ENCODE measurements around the gene CSNK2B. TPM values are rescaled to one million over a fixed set of nuclear protein-coding genes. Genes with fewer than 3 reads are reported as not detected.

CSNK2B gene
- total and polyA plus RNA-seq, 9 of the 15 experiments (the other 6 are each of a cell fraction or from before 2014, with no cell fraction given): 120 to 1,126 (median 529) TPM

DNA sequence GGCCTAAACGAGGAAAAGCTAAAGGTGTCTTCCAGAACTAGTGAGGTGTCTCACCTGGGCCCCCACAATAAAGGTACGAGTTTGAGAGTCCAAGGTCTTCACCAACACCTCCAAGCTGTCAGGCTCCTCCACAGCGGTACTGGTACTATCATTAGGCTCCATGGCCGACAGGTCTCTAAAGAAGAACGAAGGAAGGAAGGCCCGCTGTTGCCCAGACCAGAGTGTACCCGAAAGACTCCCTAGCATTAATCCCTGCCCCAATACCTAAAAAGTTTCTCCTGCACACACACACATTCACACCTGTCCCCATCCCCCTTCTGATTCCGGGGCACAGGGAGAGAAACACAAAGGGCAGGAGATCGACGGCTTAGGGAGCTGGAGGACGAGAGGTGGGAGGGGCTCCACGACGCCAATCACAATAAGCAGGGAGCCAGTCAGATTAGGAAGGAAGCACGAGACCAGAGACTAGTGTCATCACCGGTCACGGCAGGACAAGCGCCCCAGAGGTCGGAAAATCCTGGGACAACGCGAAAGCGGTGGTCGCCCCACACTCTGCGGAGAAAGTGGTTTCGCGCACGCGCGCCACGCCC, 14.2 kb upstream of the CSNK2B start (continued):
- TF ChIP-seq, protein P1, sequence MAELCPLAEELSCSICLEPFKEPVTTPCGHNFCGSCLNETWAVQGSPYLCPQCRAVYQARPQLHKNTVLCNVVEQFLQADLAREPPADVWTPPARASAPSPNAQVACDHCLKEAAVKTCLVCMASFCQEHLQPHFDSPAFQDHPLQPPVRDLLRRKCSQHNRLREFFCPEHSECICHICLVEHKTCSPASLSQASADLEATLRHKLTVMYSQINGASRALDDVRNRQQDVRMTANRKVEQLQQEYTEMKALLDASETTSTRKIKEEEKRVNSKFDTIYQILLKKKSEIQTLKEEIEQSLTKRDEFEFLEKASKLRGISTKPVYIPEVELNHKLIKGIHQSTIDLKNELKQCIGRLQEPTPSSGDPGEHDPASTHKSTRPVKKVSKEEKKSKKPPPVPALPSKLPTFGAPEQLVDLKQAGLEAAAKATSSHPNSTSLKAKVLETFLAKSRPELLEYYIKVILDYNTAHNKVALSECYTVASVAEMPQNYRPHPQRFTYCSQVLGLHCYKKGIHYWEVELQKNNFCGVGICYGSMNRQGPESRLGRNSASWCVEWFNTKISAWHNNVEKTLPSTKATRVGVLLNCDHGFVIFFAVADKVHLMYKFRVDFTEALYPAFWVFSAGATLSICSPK (IDR thresholded peaks at IDR 0.05; ENCODE audit: borderline replicate concordance): no peak
- TF ChIP-seq MYC (IDR thresholded peaks at IDR 0.05; ENCODE audit: low read depth, low read length) (peak; percentile 75; the same call in 1 of the 2 replicates), MYC (CRISPR knock-in tag; IDR thresholded peaks at IDR 0.05; ENCODE audit: borderline replicate concordance, low read depth) (no peak), FOSL1 (tag; conservative IDR thresholded peaks at IDR 0.05) (no peak), ATF2 (CRISPR knock-in tag; IDR thresholded peaks at IDR 0.05) (no peak), TCFL5 (CRISPR knock-in tag; conservative IDR thresholded peaks at IDR 0.05) (no peak), THRAP3 (IDR thresholded peaks at IDR 0.05; ENCODE audit: borderline replicate concordance) (no peak), GATAD2A (IDR thresholded peaks at IDR 0.05) (no peak), BCL6 (CRISPR knock-in tag; IDR thresholded peaks at IDR 0.05) (no peak), SMARCB1 (IDR thresholded peaks at IDR 0.05; ENCODE audit: insufficient read length, low read depth) (no peak), GMEB1 (CRISPR knock-in tag; IDR thresholded peaks at IDR 0.05) (no peak), CBFB (CRISPR knock-in tag; IDR thresholded peaks at IDR 0.05) (peak; percentile 80; the same call in 1 of the 2 replicates), SAP30 (IDR thresholded peaks at IDR 0.05; ENCODE audit: borderline replicate concordance, insufficient read depth, low read depth, low read length, poor library complexity, severe bottlenecking) (peak; percentile 93), HNRNPK (IDR thresholded peaks at IDR 0.05; ENCODE audit: low read depth, low read length, poor library complexity, severe bottlenecking) (no peak), NR4A1 (CRISPR knock-in tag; IDR thresholded peaks at IDR 0.05) (no peak; the same call in 1 of the 2 replicates), NR4A1 (tag; IDR thresholded peaks at IDR 0.05) (0 out of 2 replicates have a peak, but pooled peaks have one; percentile 16), HDAC8 (tag; IDR thresholded peaks at IDR 0.05) (peak; percentile 61; the same call in 1 of the 2 replicates), CHAMP1 (IDR thresholded peaks at IDR 0.05) (no peak)
